NK-92 (cell line): ENCODE data around the gene TIMD4.
"Not testable (repeated sequence)": the region's sequence is repeated elsewhere in the genome, so short reads cannot be mapped to it uniquely, and the experiment has no call there.

Source experiments
- DNase-seq: peaks from one replicate; lab custom pipeline; 2025; ENCODE audit not compliant: unreplicated experiment; lab: John Stamatoyannopoulos, UW

Gene TIMD4

DNA sequence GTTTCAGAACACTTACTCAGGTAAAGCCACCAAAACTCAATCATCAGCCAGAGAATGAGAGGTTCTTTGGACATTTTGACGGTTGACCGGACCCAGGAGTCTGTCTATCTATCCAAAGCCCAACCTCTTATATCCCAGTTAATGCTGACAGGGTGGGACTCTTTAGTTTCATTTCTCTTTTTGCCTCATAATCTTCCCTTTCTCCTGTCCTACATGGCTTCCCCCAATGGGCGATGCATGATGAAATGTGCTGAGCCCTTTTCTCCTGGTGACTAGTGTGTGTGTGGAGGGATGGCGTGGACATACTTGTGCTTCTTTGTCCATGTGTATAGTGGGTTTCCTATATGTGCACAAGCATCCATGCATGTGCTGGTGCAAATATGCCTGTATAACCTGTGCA lies at the start of gene TIMD4:
TSS of gene TIMD4 (minus strand) at position 102 of the 400 bp plus-strand sequence. CDS start at position 74, 28 bp downstream.
- DNase-seq, result no peak

DNA sequence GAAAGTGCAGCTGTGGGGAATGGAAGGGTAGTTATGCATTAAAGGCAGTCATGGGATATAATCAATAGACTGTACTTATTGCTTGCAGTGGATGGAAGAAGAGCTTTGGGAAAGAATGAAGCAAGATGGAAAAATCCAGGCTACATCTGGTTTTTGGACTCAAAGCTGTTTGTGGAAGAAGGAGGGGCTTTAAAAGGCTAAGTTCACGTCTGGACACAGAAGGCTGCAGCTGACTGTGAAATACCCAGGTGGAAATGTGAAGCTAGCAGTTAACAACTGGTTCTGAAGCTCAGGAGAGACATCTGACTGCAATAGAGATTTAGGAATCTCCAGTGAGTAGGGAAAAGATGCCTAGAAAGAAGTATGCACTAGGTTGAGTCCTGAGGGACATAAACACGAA lies 43.2 kb upstream of the TIMD4 start:
- DNase-seq, result no peak

DNA sequence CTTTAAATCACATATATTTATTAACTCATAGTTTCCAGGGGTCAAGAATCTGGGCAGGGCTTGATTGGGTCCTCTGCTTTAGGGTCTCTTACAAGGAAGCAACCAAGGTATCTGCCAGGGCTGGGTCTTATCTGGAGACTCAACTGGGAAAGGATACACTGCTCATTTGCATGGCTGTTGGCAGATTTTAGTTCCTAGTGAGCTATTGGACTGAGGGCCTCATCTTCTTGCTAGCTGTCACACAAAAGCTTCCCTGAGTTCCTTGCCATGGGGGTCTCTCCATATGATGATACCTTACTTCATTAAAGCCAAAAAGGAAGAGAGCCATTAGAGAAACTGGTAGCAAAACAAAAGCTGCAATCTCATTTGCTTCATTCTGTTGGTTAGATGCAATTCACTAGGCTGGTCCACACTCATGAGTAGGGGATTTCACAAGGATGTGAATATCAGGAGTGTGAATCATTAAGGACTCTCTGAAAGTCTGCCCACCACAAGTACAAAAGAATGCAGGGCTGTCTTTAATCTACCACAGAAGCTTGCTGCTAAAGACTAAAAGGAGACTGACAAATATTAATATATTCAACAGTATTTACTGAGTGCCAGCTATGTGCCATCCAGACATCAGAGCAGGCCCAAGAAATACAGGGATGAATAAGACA lies 42.0 kb upstream of the TIMD4 start:
- no peak for DNase-seq

DNA sequence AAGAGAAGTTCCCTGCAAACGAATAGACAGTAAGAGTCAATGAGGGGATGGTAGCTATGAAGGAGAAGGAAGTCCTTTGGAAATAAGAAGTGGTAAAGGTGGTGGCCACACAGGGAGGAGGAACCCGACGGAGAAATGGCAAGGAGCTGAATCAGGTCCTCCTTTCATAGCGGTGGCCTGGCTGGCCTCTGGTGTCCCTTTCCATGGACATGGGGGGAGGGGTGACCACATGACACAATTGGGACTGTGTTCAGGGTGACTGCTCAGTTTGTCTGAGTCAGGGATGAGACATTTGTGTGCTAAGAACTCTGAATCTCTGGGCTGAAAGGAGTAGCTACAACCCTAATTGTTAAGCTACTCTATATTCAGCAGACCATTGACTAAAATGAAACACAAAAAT lies 28.7 kb upstream of the TIMD4 start:
- no peak for DNase-seq

DNA sequence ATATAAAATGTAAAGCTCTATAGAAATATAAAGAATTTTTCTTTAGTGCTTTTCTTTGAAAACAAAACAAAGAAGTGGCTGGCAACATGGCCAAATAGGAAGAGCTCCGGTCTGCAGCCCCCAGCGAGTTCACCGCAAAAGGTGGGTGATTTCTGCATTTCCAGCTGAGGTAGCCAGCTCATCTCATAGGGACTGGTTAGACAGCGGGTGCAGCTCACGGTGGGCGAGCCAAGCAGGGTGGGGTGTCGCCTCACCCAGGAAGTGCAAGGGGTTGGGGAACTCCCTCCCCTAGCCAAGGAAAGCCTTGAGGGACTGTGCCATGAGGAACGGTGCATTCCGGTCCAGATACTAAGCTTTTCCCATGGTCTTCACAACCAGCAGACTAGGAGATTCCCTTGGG lies 21.0 kb upstream of the TIMD4 start:
- no peak for DNase-seq

DNA sequence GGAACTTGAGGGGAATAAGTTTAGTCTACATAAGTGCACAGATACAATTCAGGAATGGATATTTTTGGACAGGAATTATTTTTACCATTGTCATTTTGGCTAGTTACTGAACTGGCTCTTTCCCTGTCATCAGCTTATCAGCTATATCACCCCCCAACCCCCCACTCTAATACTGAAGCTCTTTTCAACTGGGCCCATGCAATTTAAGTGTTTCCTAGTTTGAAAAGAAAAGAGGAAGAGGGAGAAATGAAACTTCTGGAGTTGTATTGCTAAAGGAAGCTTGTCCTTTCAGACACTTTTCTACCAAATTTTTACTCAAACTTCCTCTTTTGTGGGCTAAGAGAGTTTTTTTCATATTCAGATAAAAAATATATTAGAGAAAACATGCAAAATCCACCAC lies 18.5 kb upstream of the TIMD4 start:
- DNase-seq, result no peak

DNA sequence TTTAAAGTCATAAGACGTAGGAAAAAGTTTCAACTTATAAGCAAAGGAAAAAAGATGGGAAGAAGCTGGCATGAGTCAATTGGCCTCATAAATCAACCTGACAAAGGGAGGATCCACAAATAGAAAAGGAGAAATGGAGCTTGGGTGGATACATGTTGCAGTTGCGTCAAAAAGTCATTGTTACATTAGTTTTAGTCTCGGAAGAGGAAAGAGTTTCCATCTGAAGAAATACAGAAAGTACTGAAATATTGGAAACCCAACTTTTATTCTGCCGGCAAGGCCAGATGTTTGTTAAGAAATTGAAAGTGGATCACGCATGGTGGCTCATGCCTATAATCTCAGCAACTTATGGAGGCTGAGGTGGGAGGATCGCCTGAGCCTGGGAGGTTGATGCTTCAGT lies 11.3 kb upstream of the TIMD4 start:
- no peak for DNase-seq

DNA sequence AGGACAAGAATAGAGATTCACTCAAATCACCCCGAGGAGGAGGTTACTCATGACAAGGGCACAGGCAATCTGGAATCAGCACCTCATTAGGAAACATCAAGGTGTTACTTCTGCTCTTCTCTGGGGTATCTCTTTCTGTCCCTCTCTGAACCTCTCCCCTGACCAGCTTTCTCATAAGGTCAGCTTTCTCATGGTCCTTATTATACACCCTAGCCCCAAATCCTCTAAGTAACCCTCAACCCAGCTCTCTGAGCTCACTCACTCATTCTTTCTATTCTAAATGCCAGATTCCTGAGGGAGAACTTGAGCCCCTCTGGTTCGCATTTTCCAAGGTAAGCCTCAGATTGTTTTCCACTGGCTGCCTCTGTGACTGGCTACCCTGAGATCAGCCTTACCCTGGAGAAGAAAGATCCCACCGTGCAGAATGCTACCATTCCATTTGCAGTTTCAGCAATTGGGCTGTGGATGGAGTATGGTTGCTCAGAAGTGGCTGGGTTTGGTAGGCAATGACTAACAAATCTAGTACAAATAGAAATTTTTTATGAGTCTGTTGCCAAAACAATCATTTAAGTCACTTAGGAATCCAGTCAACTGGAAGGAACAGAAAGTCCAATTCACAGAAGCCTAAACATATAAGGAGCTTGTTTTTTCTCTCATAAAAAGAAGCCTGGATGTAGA lies 9.0 kb upstream of the TIMD4 start:
- no peak for DNase-seq

DNA sequence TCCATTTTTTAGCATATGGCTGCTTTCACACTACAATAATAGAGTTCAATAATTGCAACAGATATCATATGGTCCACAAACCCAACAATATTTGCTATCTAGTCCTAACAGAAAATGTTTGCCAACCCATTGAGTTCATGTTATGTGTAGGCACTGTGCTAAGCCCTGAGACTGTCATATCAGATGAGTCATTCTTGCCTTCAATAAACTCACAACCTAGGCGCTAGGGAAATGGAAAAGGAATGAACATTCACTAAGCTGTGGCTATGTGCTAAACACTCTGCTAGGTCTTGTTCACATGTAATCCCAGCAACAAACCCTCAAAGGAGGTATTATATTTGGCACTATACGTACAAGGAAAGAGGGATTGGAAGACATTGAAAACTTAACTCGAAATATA lies 8.4 kb upstream of the TIMD4 start:
- DNase-seq, result no peak

DNA sequence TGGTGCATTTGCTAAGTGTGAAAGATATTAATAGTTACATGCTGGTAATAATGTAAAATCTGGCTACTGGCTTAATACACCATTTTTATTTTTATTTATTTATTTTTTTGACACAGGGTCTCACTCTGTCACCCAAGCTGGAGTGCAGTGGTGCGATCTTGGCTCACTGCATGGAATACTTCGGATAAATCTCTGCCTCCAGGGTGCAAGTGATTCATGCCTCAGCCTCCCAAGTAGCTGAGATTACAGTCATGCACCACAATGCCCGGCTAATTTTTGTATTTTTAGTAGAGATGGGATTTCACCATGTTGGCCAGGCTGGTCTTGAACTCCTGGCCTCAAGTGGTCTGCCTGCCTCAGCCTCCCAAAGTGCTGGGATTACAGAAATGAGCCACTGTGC lies 4.4 kb upstream of the TIMD4 start:
- not testable (repeated sequence) for DNase-seq

DNA sequence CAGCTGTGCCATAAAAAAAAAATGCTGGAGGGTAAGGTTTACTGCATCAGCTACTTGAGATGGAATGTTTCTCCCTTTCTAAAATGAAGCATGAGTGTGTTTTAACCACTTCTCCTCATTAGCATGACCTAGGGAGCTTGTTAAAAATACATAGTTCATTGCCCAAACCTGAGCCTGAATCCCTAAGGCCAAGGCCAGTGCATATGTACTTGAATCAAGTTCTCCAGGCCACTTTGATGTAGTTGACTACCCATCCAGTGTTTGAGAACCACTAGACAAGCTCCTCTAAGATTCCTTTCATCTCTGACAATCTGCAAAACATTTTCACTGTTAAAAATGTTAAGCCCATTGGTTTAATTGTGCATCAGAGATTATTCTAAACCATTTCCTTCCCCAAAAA lies 6.7 kb downstream of the TIMD4 start:
- no peak for DNase-seq

DNA sequence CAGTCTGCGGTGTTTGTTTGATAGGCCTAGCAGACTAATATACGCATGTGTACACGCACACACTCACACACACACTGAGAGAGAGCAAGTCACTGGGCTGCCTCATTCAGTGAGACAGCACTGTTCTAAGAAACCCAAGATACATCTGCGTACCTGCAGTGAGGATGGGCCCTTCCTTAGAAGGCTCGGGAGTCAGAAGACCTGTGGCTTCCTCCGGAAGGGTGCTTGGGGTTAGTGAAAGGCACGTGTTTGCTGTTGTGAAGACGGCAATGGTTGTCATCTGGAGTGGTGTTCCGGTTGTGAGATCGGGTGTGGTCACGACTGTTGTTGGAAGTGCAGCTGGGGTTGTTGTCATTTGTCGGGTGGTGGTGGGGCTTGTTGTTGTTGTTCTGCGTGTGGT lies 11.7 kb downstream of the TIMD4 start:
- DNase-seq, result no peak

DNA sequence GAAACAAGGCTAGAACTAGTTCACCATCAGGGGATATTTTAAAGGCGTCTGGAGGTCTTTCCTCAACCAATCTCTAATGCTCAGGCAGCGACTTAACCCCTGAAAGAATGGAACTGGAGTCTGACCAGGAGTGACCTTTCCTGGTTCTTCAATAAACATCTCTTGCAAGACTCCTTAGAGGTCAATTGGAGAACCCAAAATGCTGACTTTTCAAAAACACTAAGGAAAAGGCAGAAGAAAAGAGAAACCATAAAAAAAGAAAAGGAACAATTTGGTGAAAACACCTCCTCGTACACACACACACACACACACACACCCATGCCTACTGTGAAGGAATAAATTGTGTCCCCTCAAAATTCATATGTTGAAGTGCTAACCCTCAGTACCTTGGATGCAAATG lies 12.3 kb downstream of the TIMD4 start:
- no peak for DNase-seq

DNA sequence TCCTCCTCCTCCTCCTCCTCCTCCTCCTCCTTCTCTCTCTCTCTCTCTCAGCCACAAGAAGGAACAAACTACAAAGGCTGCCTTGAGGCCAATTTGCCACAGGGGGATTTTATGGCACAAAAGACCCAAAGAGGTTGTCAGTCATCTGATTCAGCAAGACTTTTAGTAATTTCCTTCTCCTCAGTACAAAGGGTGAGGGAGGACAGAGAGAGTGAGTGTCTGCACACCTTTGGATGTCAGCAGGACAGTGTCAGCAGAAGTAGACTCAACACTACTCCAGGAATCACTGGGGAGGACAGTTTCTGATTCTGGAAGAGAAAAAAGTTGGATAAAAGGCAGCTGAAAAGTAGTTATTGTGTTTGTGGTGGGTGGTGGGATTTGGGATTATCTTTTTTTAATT lies 13.6 kb downstream of the TIMD4 start:
- no peak for DNase-seq

DNA sequence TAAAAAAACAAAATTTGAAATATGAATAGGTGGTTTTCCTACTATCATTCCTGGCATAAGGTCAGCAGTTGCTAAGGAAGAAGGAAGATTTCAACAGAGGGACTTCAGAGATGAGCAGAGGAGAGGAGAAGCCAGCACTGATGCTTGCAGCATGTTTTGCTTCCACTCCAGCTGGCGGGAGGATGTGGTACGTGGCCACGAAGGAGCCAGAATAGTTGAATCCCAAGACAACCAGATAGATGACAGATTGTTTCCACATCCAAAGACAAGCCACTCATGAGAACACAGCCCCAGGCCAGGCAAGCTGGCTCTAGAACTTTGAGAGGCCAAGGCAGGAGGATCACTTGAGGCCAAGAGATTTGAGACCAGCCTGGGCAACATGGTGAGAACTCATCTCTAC lies 15.1 kb downstream of the TIMD4 start:
- no peak for DNase-seq

DNA sequence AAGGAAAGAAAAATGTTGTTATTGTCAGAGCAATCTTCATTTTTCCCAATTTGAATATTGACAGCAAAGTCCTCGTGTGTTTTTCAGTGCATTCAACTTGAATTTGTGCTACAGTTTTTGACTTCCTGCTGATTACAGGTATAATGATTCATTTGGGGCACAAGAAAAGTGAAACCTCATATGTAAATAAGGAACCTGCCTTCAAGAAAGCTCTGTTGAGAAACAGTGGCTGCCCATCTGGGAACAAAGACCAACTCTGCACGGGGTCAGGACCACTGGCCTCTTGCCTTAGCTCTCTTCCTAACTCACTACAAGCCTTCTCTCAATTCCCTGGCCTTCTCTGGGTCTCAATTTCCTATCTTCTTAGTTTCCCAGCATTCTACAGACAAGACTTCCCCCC lies 21.0 kb downstream of the TIMD4 start:
- DNase-seq, result no peak

DNA sequence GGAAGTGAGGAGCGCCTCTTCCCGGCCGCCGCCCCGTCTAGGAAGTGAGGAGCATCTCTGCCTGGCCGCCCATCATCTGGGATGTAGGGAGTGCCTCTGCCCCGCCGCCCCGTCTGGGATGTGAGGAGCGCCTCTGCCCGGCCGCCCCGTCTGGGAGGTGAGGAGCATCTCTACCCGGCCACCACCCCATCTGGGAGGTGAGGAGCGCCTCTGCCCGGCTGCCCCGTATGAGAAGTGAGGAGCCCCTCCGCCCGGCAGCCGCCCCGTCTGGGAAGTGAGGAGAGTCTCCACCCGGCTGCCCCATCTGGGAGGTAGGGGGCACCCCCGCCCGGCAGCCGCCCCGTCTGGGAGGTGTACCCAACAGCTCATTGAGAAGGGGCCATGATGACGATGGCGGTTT lies 22.6 kb downstream of the TIMD4 start:
- DNase-seq, result not testable (repeated sequence)

DNA sequence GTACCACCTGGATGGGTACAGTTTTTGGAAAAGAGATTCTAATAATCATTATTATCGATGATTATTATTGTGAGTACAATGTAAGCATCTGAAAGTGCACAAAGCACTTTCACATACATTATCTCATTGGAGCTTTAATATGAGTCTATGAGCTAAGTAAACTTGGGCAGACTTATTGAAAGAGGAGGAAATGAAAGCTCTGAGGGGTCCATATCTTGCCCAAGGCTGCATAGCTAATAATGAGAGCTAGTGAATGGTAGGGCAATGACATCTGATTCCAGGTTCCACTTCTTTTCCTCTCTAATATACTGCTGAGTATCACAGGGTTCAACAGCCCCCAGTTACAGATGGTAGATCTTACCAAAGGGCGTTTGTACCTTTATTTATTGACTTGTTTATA lies 26.1 kb downstream of the TIMD4 start:
- no peak for DNase-seq

DNA sequence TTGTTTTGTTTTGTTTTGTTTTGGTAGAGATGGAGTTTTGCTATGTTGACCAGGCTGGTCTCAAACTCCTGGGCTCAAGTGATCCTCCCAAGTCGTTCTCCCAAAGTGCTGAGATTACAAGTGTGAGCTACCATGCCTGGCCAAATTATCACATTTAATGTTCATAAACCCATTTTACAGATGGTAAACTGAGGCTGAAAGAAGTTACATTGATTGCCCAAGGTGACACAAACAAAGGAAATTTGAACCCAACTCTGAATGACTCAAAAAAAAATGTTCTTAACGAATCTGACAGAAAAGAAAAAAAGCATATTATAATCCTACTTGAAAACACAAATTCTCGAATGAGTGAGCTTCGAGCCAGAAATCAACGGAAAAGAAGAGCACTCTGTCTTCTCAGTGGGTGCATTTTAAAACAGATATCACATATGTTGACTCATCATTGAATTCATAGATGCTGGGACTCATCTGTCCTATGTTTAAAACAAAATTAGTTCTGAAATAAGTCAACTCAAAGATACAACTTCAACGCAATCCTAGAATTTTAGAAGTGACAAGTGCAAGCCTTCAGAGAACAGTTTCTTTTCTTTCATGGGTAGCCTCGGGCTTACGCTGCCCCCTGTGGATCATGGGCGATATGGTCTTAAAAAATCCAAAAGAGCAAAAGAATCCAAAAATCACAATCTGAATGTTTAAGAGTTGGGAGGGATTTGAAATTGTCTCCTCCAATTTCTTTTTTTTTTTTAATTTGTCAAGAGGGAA lies 28.4 kb downstream of the TIMD4 start:
- DNase-seq, result no peak

DNA sequence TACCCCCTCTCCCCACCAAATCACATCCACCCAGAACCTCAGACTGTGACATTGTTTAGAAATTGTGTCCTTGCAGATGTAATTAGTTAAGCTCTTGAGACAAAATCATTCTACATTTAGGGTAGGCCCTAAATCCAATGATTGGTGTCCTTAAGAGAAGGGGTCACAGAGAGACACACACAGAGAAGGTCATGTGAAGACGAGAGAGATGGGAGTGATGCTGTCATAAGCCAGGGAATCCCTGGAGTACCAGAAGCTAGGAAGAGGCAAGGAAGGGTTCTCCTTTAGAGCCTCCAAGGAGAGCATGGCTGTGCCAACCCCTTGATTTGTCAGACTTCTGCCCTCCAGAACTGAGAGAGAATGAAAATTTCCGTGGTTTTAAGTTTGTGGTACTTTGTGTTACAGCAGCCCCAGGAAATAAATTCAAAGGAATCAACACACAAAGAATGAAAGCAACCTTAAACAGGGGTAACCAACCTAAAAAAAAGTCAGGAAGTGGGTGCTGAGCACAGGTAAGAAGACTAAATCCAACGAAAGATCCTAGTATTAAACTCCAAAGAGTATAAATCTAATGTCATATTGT lies 33.6 kb downstream of the TIMD4 start:
- no peak for DNase-seq

DNA sequence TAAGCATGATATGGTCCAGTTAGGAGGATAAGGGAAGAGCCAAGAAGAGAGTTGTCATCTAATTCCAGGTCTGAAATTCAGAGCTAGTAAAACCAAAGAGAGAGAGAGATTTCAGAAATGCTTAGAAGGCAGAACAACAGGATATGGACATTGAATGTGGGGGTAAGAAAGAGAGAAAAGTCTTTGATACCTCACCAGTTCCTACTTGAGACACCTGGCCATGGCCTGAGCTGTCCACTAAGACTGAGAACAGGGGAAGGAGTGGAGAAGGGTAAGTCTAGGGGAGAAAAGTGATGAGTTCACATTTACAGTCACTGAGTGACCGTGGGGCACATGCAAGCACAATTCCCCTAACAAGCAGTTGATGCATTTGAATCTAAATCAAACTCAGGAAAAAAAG lies 35.5 kb downstream of the TIMD4 start:
- no peak for DNase-seq

DNA sequence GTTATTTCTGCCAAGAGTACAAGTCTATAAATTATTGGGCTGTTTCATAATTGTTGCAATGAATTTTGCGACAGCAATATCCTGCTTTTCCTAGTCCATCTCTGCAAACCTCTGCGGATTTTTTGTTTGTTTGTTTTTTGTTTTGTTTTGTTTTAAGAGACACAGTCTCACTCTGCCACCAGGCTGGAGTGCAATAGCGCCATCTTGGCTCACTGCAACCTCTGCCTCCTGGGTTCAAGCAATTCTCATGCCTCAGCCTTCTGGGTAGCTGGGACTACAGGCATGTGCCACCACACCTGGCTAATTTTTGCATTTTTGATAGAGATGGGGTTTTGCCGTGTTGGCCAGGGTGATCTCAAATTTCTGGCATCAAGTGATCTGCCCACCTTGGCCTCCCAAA lies 37.3 kb downstream of the TIMD4 start:
- not testable (repeated sequence) for DNase-seq
